Mucosa of rectum (tissue), 2 donors: ENCODE data around the gene CCNB1.
"Not testable (repeated sequence)": the region's sequence is repeated elsewhere in the genome, so short reads cannot be mapped to it uniquely, and the experiment has no call there.

Source experiments
- H3K27ac ChIP-seq, 2 donors: one replicate each; pipeline ENCODE4 v1.7.0; 2013; ENCODE audit warnings: inconsistent platforms in 2 of 2, low read depth in 2 of 2, low read length in 2 of 2
- H3K27me3 ChIP-seq, 2 donors: one replicate each; pipeline ENCODE4 v1.7.0; 2013; ENCODE audit warnings: low read length in 2 of 2; ENCODE audit not compliant: control insufficient read depth in 2 of 2, insufficient read depth in 2 of 2
- H3K36me3 ChIP-seq, 2 donors: one replicate each; pipeline ENCODE4 v1.7.0; 2013; ENCODE audit warnings: low read length in 2 of 2; ENCODE audit not compliant: control insufficient read depth in 2 of 2, insufficient read depth in 2 of 2
- H3K4me1 ChIP-seq, 2 donors: one replicate each; pipeline ENCODE4 v1.7.0; 2013; ENCODE audit warnings: low read length in 2 of 2, mild to moderate bottlenecking in 1 of 2; ENCODE audit not compliant: control insufficient read depth in 2 of 2, insufficient read depth in 2 of 2
- H3K4me3 ChIP-seq, 2 donors: one replicate each; pipeline ENCODE4 v1.7.0; 2013; ENCODE audit warnings: low read length in 2 of 2
- H3K9ac ChIP-seq, 2 donors: one replicate each; pipeline ENCODE4 v1.7.0; 2013; ENCODE audit warnings: low read length in 2 of 2, low read depth in 1 of 2, mild to moderate bottlenecking in 1 of 2
- H3K9me3 ChIP-seq, 2 donors: one replicate each; pipeline ENCODE4 v1.7.0; 2013; ENCODE audit warnings: low read length in 2 of 2; ENCODE audit not compliant: control insufficient read depth in 2 of 2
- donor health status: healthy.
- donor health status: Normal muscosa, but diverticular disease.

Gene CCNB1

DNA sequence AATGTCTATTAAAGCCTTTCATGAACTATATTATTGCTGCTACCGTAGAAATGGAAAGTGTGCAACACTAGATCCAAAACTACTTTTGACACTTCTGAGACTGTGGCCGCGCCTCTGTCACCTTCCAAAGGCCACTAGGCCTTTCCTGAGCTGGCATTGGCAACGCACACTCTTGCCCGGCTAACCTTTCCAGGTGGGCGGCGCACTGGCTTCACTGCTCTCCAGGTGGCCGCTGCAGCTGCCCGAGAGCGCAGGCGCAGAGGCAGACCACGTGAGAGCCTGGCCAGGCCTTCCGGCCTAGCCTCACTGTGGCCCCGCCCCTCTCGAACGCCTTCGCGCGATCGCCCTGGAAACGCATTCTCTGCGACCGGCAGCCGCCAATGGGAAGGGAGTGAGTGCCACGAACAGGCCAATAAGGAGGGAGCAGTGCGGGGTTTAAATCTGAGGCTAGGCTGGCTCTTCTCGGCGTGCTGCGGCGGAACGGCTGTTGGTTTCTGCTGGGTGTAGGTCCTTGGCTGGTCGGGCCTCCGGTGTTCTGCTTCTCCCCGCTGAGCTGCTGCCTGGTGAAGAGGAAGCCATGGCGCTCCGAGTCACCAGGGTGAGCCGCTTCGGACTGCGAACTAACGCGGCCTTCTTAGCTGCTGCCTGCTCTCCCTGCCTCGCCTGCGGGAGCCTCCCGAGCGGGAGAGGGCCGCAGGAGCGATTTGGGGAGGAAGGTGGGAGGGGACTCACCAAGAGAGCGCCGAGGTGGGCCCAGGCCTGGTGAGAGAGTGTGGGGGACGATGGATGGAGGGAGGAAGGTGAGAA is at the start of gene CCNB1:
Gene CCNB1, plus strand, starts transcription at position 465 of the 807 bp plus-strand sequence. Its CDS starts 113 bp downstream, at position 578.
- H3K27me3 ChIP-seq = no peaks in the 10 kb centered on the region
- peaks cover 6 to 9% of the 10 kb centered on the region in 2 donors for H3K4me1 ChIP-seq
- peak within 1 kb of the TSS; percentile 14 to 61 for H3K9ac ChIP-seq
- H3K36me3 ChIP-seq = peaks cover 2 to 4% of the 10 kb centered on the region in 2 donors
- H3K9me3 ChIP-seq = no peaks in the 10 kb centered on the region
- peak within 1 kb of the TSS; percentile 89 to 92 for H3K4me3 ChIP-seq
- peak within 1 kb of the TSS; percentile 18 to 49 for H3K27ac ChIP-seq

GRCh38 chr5:69129413-69129812 is 37.5 kb upstream of the CCNB1 start:
- Histone ChIP-seq H3K36me3 (peaks cover 23 to 27% of the 10 kb centered on the region in 2 donors), H3K4me1 (no peaks in the 10 kb centered on the region), H3K27me3 (no peaks in the 10 kb centered on the region), H3K9ac (no peak overlapping the region), H3K27ac (no peak overlapping the region), H3K4me3 (no peak overlapping the region), H3K9me3 (no peaks in the 10 kb centered on the region)

DNA sequence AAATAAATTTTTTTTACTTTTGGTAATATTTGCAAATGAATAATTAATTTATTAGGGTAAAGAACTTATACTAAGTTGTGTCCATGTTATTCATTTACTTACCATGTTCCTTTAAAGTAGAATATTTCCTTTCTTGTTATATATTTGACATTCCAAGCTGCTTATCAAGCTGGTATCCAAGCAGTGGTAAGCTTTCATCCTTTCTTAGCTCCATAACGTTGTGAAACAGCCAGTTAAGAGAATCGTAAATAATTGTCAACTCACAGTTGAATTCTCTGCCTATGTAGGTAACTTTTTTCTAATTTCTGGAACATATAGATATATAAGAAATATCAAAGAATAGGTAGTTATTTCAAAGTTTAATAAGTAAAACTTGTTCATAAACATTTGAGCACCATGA is 36.7 kb upstream of the CCNB1 start:
- Histone ChIP-seq H3K9ac (no peak overlapping the region), H3K4me3 (no peak overlapping the region), H3K36me3 (peaks cover 19 to 22% of the 10 kb centered on the region in 2 donors), H3K27me3 (no peaks in the 10 kb centered on the region), H3K27ac (no peak overlapping the region), H3K4me1 (no peaks in the 10 kb centered on the region), H3K9me3 (no peaks in the 10 kb centered on the region)

- Histone ChIP-seq H3K9ac (no peak overlapping the region), H3K4me1 (no peaks in the 10 kb centered on the region), H3K27me3 (no peaks in the 10 kb centered on the region), H3K36me3 (peaks cover 19 to 22% of the 10 kb centered on the region in 2 donors), H3K27ac (no peak overlapping the region), H3K9me3 (no peaks in the 10 kb centered on the region), H3K4me3 (no peak overlapping the region)
These were observed 35.6 kb upstream of the CCNB1 start for GRCh38 chr5:69131304-69131703.

DNA sequence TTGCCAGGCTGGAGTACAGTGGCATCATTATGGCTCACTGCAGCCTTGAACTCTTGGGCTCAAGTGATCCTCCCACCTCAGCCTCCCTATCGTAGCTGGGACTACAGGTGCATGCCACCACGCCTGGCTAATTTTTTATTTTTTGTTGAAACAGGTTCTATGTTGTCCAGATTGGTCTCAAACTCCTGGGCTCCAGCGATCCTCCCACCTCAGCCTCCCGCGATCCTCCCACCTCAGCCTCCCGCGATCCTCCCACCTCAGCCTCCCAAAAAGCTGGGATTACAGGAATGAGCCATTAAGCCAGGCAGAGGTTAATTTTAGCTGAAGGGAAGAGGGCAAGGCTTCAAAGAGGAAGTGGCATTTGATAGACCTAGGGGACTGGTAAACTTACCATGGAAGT is 32.8 kb upstream of the CCNB1 start:
- H3K4me1 ChIP-seq = no peaks in the 10 kb centered on the region
- H3K27ac ChIP-seq = no peak overlapping the region
- H3K9me3 ChIP-seq = no peaks in the 10 kb centered on the region
- H3K36me3 ChIP-seq = peaks cover 5 to 9% of the 10 kb centered on the region in 2 donors
- no peak overlapping the region for H3K4me3 ChIP-seq
- H3K27me3 ChIP-seq = no peaks in the 10 kb centered on the region
- no peak overlapping the region for H3K9ac ChIP-seq

DNA sequence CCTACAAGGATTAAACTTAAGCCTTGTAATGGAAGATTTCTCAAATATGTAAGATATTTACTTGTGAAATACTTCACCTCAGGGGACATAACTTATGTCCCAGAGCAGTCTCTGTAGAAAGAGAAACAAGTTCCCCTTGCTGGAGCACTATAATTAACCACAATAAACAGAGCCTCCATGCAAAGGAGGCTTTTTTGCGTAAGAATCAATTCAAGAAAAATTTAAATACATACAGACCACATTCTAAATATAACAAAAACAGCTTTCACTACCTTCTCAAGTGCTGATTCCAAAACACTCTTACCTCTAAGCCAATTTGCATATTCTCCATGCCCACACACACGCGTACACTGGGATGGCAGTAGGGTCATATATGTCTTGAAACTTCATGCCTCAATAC is 30.7 kb upstream of the CCNB1 start:
- Histone ChIP-seq H3K9me3 (no peaks in the 10 kb centered on the region), H3K27ac (no peak overlapping the region), H3K36me3 (peaks cover 0 to 4% of the 10 kb centered on the region in 2 donors), H3K27me3 (no peaks in the 10 kb centered on the region), H3K4me3 (no peak overlapping the region), H3K4me1 (no peaks in the 10 kb centered on the region), H3K9ac (no peak overlapping the region)

- H3K9me3 ChIP-seq, H3K4me1 ChIP-seq, H3K36me3 ChIP-seq, H3K27ac ChIP-seq, H3K27me3 ChIP-seq, H3K4me3 ChIP-seq, H3K9ac ChIP-seq: not testable (repeated sequence)
These were observed 29.7 kb upstream of the CCNB1 start for GRCh38 chr5:69137208-69137607.

- Histone ChIP-seq H3K27me3 (no peaks in the 10 kb centered on the region), H3K27ac (no peak overlapping the region), H3K9me3 (no peaks in the 10 kb centered on the region), H3K4me3 (no peak overlapping the region), H3K9ac (no peak overlapping the region), H3K4me1 (no peaks in the 10 kb centered on the region), H3K36me3 (peaks cover 0 to 4% of the 10 kb centered on the region in 2 donors)
These were observed 29.1 kb upstream of the CCNB1 start for GRCh38 chr5:69137807-69138206.

- Histone ChIP-seq H3K36me3 (peaks cover 0 to under 1% of the 10 kb centered on the region in 2 donors), H3K4me3 (no peak overlapping the region), H3K4me1 (no peaks in the 10 kb centered on the region), H3K27me3 (no peaks in the 10 kb centered on the region), H3K9ac (no peak overlapping the region), H3K27ac (no peak overlapping the region), H3K9me3 (no peaks in the 10 kb centered on the region)
These were observed 28.2 kb upstream of the CCNB1 start for GRCh38 chr5:69138766-69139165.

- not testable (repeated sequence) for H3K36me3 ChIP-seq, H3K9me3 ChIP-seq, H3K9ac ChIP-seq, H3K4me3 ChIP-seq, H3K4me1 ChIP-seq, H3K27me3 ChIP-seq, H3K27ac ChIP-seq
These were observed 26.7 kb upstream of the CCNB1 start for GRCh38 chr5:69140239-69140638.
